ENCODE results near the gene ADISSP. TPM values are rescaled to one million over a fixed set of nuclear protein-coding genes. Genes with fewer than 3 reads are reported as not detected.

ADISSP gene
- total and polyA plus RNA-seq, 10 donors = 29.4 to 55.5 (median 36.0) TPM

- Histone ChIP-seq H3K27ac (peak overlapping the region in 3 of 8 donors; percentile 4 to 99 (median 96)), H3K27me3 (replicated peaks in 1 of 7) (no peaks in the 10 kb centered on the region), H3K36me3 (peaks cover 0 to 76% (median 56%) of the 10 kb centered on the region in 6 donors), H3K4me1 (peaks cover 25 to 100% (median 78%) of the 10 kb centered on the region in 6 donors), H3K9me3 (no peaks in the 10 kb centered on the region), H3K4me3 (no peak overlapping the region)
- DNase-seq = peak; percentile 62
- TF ChIP-seq POLR2A (IDR thresholded peaks at IDR 0.05) (no peak), POLR2AphosphoS5 (IDR thresholded peaks at IDR 0.05) (no peak), CTCF (IDR thresholded peaks at IDR 0.05 in 8 of 11, conservative IDR thresholded peaks at IDR 0.05 in 3 of 11) (no peak)
- WGBS, 5 donors = 81 to 94% (median 93%) methylated on average over 6 of the region's 6 CpGs
- intact Hi-C loops (cut with DNase I; ENCODE audit: low total_unique reads) = no loop called here
Observed at GRCh38 chr20:3803854-3804253, 36.3 kb upstream of the ADISSP start.

- intact Hi-C loops (cut with DNase I; ENCODE audit: low total_unique reads) = no loop called here
- Histone ChIP-seq H3K9me3 (no peaks in the 10 kb centered on the region), H3K27ac (peak overlapping the region in 3 of 8 donors; percentile 4 to 99 (median 96)), H3K4me3 (no peak overlapping the region), H3K36me3 (peaks cover 0 to 81% (median 56%) of the 10 kb centered on the region in 6 donors), H3K4me1 (peaks cover 30 to 100% (median 81%) of the 10 kb centered on the region in 6 donors), H3K27me3 (replicated peaks in 1 of 7) (no peaks in the 10 kb centered on the region)
- TF ChIP-seq CTCF (IDR thresholded peaks at IDR 0.05 in 8 of 11, conservative IDR thresholded peaks at IDR 0.05 in 3 of 11) (no peak), POLR2AphosphoS5 (IDR thresholded peaks at IDR 0.05) (peak in 1 of 3 donors; percentile 21)
- WGBS, 5 donors = 76 to 98% (median 91%) methylated on average over 4 to 14 of the region's 14 CpGs
- peak; percentile 65 for DNase-seq
Observed at GRCh38 chr20:3803289-3803688, 35.7 kb upstream of the ADISSP start.

GRCh38 chr20:3802524-3803239 is 35.1 kb upstream of the ADISSP start:
- intact Hi-C loops (cut with DNase I; ENCODE audit: low total_unique reads) = no loop called here
- Histone ChIP-seq H3K9me3 (no peaks in the 10 kb centered on the region), H3K27me3 (replicated peaks in 1 of 7) (no peaks in the 10 kb centered on the region), H3K36me3 (peaks cover 0 to 82% (median 56%) of the 10 kb centered on the region in 6 donors), H3K27ac (peak overlapping the region; percentile 14 to 99 (median 53)), H3K4me3 (no peak overlapping the region), H3K4me1 (peaks cover 31 to 100% (median 81%) of the 10 kb centered on the region in 6 donors)
- 66 to 81% (median 74%) methylated on average over 11 of the region's 11 CpGs for WGBS, 5 donors
- TF ChIP-seq CTCF (IDR thresholded peaks at IDR 0.05 in 8 of 11, conservative IDR thresholded peaks at IDR 0.05 in 3 of 11) (no peak), POLR2A (IDR thresholded peaks at IDR 0.05) (no peak), POLR2AphosphoS5 (IDR thresholded peaks at IDR 0.05) (no peak)
- DNase-seq = no peak

GRCh38 chr20:3801846-3802245 is 34.3 kb upstream of the ADISSP start:
- TF ChIP-seq POLR2AphosphoS5 (IDR thresholded peaks at IDR 0.05) = peak; percentile 44 to 76 (median 65)
- no peak for TF ChIP-seq CTCF (IDR thresholded peaks at IDR 0.05 in 8 of 11, conservative IDR thresholded peaks at IDR 0.05 in 3 of 11)
- TF ChIP-seq POLR2A (IDR thresholded peaks at IDR 0.05) = no peak
- Histone ChIP-seq H3K4me3 (peak overlapping the region in 1 of 8 donors; percentile 5), H3K27me3 (replicated peaks in 1 of 7) (no peaks in the 10 kb centered on the region), H3K36me3 (peaks cover 0 to 82% (median 56%) of the 10 kb centered on the region in 6 donors), H3K27ac (peak overlapping the region; percentile 14 to 99 (median 53)), H3K4me1 (peaks cover 33 to 100% (median 81%) of the 10 kb centered on the region in 6 donors), H3K9me3 (no peaks in the 10 kb centered on the region)
- DNase-seq = peak; percentile 81
- 84 to 97% (median 89%) methylated on average over 7 to 13 of the region's 13 CpGs for WGBS, 5 donors
- intact Hi-C loops (cut with DNase I; ENCODE audit: low total_unique reads) = no loop called here
